IMR-90 (cell line): ENCODE results near the gene NTM.

ENCODE experiments used
- CEBPB ChIP-seq: IDR thresholded peaks from 2 replicates; pipeline ENCODE4 v1.6.1; 2012; ENCODE audit warnings: low read depth, low read length, improper control_type of control experiment
- CTCF ChIP-seq: conservative IDR thresholded peaks from 2 replicates; pipeline ENCODE4 v1.5.1; 2012; ENCODE audit warnings: mild to moderate bottlenecking, low read depth, low read length, improper control_type of control experiment
- ELK1 ChIP-seq: fragments of 150-350 bp; IDR thresholded peaks from 2 replicates; pipeline ENCODE4 v1.6.1; 2016; ENCODE audit warnings: low read depth, mild to moderate bottlenecking, low read length, moderate library complexity, borderline replicate concordance
- FOS ChIP-seq: fragments of 150-350 bp; IDR thresholded peaks from 2 replicates; pipeline ENCODE4 v1.6.1; 2016; ENCODE audit warnings: low read depth, low read length
- MAZ ChIP-seq: IDR thresholded peaks from 2 replicates; pipeline ENCODE4 v1.6.1; 2012; ENCODE audit warnings: low read depth, mild to moderate bottlenecking, low read length, improper control_type of control experiment, moderate library complexity, borderline replicate concordance
- NFE2L2 ChIP-seq: fragments of 150-350 bp; IDR thresholded peaks from 2 replicates; pipeline ENCODE4 v1.6.1; 2016; ENCODE audit warnings: low read depth, mild to moderate bottlenecking, low read length
- POLR2A ChIP-seq: IDR thresholded peaks from 2 replicates; pipeline ENCODE4 v1.6.1; 2012; ENCODE audit warnings: mild to moderate bottlenecking, low read depth, low read length
- RCOR1 ChIP-seq: IDR thresholded peaks from 2 replicates; pipeline ENCODE4 v1.6.1; 2012; ENCODE audit warnings: mild to moderate bottlenecking, low read length, improper control_type of control experiment; ENCODE audit not compliant: insufficient replicate concordance
- SMC3 ChIP-seq: fragments of 150-350 bp; IDR thresholded peaks from 2 replicates; pipeline ENCODE4 v1.6.1; 2016; ENCODE audit warnings: low read depth, mild to moderate bottlenecking, antibody characterized with exemption, low read length, moderate library complexity
- TF ChIP-seq, protein P1 (sequence below): fragments of 150-350 bp; IDR thresholded peaks from 2 replicates; pipeline ENCODE4 v1.6.1; 2017; ENCODE audit warnings: mild to moderate bottlenecking, antibody characterized with exemption, low read length, low read depth

GRCh38 chr11:131897956-131898355 is 527.5 kb downstream of the NTM start:
- TF ChIP-seq CTCF (no peak), RCOR1 (no peak), FOS (no peak), POLR2A (no peak), SMC3 (no peak), CEBPB (no peak), MAZ (no peak), ELK1 (no peak), NFE2L2 (no peak)
- TF ChIP-seq, protein P1, sequence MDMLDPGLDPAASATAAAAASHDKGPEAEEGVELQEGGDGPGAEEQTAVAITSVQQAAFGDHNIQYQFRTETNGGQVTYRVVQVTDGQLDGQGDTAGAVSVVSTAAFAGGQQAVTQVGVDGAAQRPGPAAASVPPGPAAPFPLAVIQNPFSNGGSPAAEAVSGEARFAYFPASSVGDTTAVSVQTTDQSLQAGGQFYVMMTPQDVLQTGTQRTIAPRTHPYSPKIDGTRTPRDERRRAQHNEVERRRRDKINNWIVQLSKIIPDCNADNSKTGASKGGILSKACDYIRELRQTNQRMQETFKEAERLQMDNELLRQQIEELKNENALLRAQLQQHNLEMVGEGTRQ, result no peak
